Activated T-cell treated with anti-CD3 and anti-CD28 coated beads, Interleukin-2, amount 50 U/mL, for 24 hours (primary cell): ENCODE results near the gene DNAH6.
A peak's percentile ranks its signal among the peaks of the same experiment; 100 is the strongest.

Source experiments
- DNase-seq: peaks from one replicate; pipeline ENCODE4 v3.0.0-alpha.2; 2020
- H3K27ac Mint-ChIP-seq: 2 replicates; pipeline ENCODE4 v1.8.0; 2020; ENCODE audit warnings: mild to moderate bottlenecking, mixed read lengths
- H3K27me3 Mint-ChIP-seq: 2 replicates; pipeline ENCODE4 v1.8.0; 2020; ENCODE audit warnings: mixed read lengths
- H3K36me3 Mint-ChIP-seq: 2 replicates; pipeline ENCODE4 v1.8.0; 2020; ENCODE audit warnings: low read depth, mixed read lengths
- H3K4me1 Mint-ChIP-seq: 2 replicates; pipeline ENCODE4 v1.8.0; 2020; ENCODE audit warnings: low read depth, mixed read lengths
- H3K4me3 Mint-ChIP-seq: 2 replicates; pipeline ENCODE4 v1.8.0; 2020; ENCODE audit warnings: mild to moderate bottlenecking, moderate library complexity, mixed read lengths
- H3K9me3 Mint-ChIP-seq: 2 replicates; pipeline ENCODE4 v1.8.0; 2020; ENCODE audit warnings: mixed read lengths

DNAH6 gene

GRCh38 chr2:84815146-84815545 is 298.8 kb downstream of the DNAH6 start:
- Mint-ChIP-seq H3K27me3 (no peaks in the 10 kb centered on the region), H3K4me3 (no peak overlapping the region), H3K27ac (no peak overlapping the region), H3K9me3 (peaks cover 3% of the 10 kb centered on the region), H3K4me1 (peaks cover 58% of the 10 kb centered on the region), H3K36me3 (peaks cover 4% of the 10 kb centered on the region)
- no peak for DNase-seq

DNA sequence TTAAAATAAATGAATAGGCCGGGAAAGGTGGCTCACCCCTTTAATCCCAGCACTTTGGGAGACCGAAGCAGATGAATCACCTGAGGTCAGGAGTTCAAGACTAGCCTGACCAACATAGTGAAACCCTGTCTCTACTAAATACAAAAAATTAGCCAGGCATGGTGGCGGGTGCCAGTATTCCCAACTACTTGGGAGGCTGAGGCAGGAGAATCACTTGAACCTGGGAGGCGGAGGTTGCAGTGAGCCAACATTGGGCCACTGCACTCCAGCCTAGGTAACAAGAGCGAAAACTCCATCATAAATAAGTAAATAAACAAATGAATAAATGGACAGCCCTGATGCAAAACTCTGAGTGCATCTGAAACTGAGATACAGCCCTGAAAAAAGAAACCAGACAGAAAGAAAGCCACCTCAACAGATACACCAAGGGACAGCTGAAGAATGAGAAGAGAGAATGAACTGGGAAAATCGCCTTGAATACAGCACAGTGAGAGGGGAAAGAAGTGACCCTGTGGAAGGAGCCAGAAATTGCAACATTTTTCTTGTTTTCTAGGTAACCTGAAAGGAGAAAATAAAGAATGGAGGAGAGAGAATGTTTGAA is 300.2 kb downstream of the DNAH6 start:
- no peak for DNase-seq
- H3K4me3 Mint-ChIP-seq = peak overlapping the region; percentile 1
- H3K9me3 Mint-ChIP-seq = peaks cover 3% of the 10 kb centered on the region
- peak overlapping the region; percentile 85 for H3K27ac Mint-ChIP-seq
- peaks cover 66% of the 10 kb centered on the region for H3K4me1 Mint-ChIP-seq
- H3K27me3 Mint-ChIP-seq = no peaks in the 10 kb centered on the region
- peaks cover 4% of the 10 kb centered on the region for H3K36me3 Mint-ChIP-seq

GRCh38 chr2:84817239-84817655 is 300.9 kb downstream of the DNAH6 start:
- DNase-seq = no peak
- H3K27ac Mint-ChIP-seq = peak overlapping the region; percentile 85
- H3K4me1 Mint-ChIP-seq = peaks cover 63% of the 10 kb centered on the region
- H3K9me3 Mint-ChIP-seq = peaks cover 3% of the 10 kb centered on the region
- no peak overlapping the region for H3K4me3 Mint-ChIP-seq
- peaks cover 8% of the 10 kb centered on the region for H3K36me3 Mint-ChIP-seq
- no peaks in the 10 kb centered on the region for H3K27me3 Mint-ChIP-seq

- Mint-ChIP-seq H3K4me3 (no peak overlapping the region), H3K27ac (no peak overlapping the region)
Measured at GRCh38 chr2:84821806-84822205, 305.5 kb downstream of the DNAH6 start.

DNA sequence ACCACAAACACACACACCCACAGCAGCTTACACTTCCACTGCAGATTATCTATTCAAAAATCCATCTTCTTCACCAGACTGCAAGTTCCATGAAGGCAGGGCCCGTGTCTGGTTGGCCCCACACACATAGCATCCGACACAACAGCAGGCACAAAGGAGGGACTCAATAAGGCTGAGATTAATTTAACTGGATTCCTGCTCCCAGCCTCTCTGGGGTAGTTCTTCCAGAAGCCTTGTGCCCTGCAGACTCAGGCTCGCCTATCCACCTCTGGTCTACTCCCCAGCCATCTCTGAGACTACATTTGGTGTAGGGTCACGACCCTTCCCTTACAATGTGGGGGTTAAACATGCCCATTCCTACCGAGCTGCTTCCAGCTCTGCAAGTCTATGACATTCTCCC is 306.9 kb downstream of the DNAH6 start:
- H3K27me3 Mint-ChIP-seq = no peaks in the 10 kb centered on the region
- H3K4me3 Mint-ChIP-seq = no peak overlapping the region
- DNase-seq = no peak
- no peak overlapping the region for H3K27ac Mint-ChIP-seq
- H3K9me3 Mint-ChIP-seq = no peaks in the 10 kb centered on the region
- H3K36me3 Mint-ChIP-seq = peaks cover 50% of the 10 kb centered on the region
- H3K4me1 Mint-ChIP-seq = peaks cover 33% of the 10 kb centered on the region

More at GRCh38 chr2:84821806-84822205, 305.5 kb downstream of the DNAH6 start:
- H3K36me3 Mint-ChIP-seq = peaks cover 38% of the 10 kb centered on the region
- no peaks in the 10 kb centered on the region for H3K27me3 Mint-ChIP-seq
- no peaks in the 10 kb centered on the region for H3K9me3 Mint-ChIP-seq
- no peak for DNase-seq
- H3K4me1 Mint-ChIP-seq = peaks cover 43% of the 10 kb centered on the region

DNA sequence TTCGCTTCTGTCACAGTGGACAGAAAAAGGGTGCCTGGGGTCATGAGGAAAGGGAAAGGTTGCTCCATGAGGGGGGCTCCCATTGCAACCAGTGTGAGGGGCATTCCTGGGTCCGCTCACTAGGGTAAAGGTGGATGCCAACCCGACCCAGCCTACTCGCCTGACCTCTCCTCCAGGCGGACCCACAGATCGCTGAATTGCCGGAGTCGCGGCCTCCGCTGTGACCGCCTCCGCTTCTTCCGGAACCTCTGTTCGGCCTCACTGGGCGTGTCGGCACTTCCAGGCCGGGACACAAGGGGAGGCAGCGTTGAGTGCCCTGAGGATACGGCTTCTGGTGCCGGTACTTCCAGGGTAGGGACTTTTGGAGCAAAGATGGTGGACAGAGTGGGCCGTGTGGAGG is 307.5 kb downstream of the DNAH6 start:
- peaks cover 30% of the 10 kb centered on the region for H3K4me1 Mint-ChIP-seq
- H3K27ac Mint-ChIP-seq = no peak overlapping the region
- peaks cover 56% of the 10 kb centered on the region for H3K36me3 Mint-ChIP-seq
- H3K27me3 Mint-ChIP-seq = no peaks in the 10 kb centered on the region
- H3K9me3 Mint-ChIP-seq = no peaks in the 10 kb centered on the region
- DNase-seq = no peak
- H3K4me3 Mint-ChIP-seq = no peak overlapping the region

- no peak for DNase-seq
- Mint-ChIP-seq H3K27me3 (no peaks in the 10 kb centered on the region), H3K4me1 (peaks cover 13% of the 10 kb centered on the region), H3K36me3 (peaks cover 54% of the 10 kb centered on the region), H3K4me3 (no peak overlapping the region), H3K9me3 (no peaks in the 10 kb centered on the region), H3K27ac (peak overlapping the region; percentile 20)
Measured at GRCh38 chr2:84827978-84828575, 311.8 kb downstream of the DNAH6 start.

DNA sequence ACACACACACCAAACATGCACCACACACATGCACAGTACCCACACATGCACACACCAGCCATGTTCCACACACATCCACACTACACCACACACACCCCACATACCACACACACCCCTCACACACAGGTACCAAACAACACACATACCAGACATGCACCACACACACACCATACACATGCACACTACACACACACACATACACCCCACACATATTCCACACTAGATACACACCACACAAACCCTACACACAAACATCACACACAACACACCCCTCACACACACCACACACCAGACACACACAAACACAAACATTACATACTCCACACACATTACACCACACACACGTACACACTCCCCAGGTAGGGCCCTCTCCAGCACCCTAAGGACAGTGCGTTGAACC is 313.4 kb downstream of the DNAH6 start:
- H3K27me3 Mint-ChIP-seq = no peaks in the 10 kb centered on the region
- peaks cover 12% of the 10 kb centered on the region for H3K4me1 Mint-ChIP-seq
- no peak overlapping the region for H3K4me3 Mint-ChIP-seq
- H3K36me3 Mint-ChIP-seq = peaks cover 50% of the 10 kb centered on the region
- H3K27ac Mint-ChIP-seq = no peak overlapping the region
- H3K9me3 Mint-ChIP-seq = no peaks in the 10 kb centered on the region
- no peak for DNase-seq

DNA sequence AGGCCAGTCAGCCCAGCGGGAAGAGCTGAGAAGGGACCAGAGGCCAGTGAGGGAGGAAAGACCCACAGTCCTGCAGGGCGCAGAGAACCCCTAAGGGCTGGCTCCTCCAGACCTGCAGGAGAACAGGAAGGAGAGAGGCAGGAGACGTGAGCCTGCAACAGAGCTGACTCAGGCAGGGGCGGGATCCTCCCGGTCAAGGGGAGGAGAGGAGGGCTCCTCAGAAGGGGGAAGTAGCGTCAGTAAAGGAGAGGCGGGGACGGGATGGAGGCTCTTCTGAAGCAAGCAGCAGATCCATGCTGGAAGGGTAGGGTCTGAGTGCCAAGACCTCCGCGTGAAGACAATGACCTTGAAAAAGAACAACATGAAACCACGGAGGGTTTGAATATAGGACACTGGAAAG is 313.8 kb downstream of the DNAH6 start:
- no peaks in the 10 kb centered on the region for H3K27me3 Mint-ChIP-seq
- peaks cover 50% of the 10 kb centered on the region for H3K36me3 Mint-ChIP-seq
- peaks cover 13% of the 10 kb centered on the region for H3K4me1 Mint-ChIP-seq
- H3K9me3 Mint-ChIP-seq = peaks cover 3% of the 10 kb centered on the region
- no peak overlapping the region for H3K4me3 Mint-ChIP-seq
- H3K27ac Mint-ChIP-seq = no peak overlapping the region
- DNase-seq = no peak

- no peak for DNase-seq
- Mint-ChIP-seq H3K36me3 (peaks cover 56% of the 10 kb centered on the region), H3K27me3 (no peaks in the 10 kb centered on the region), H3K4me3 (no peak overlapping the region), H3K9me3 (peaks cover 5% of the 10 kb centered on the region), H3K4me1 (peaks cover 16% of the 10 kb centered on the region), H3K27ac (no peak overlapping the region)
Measured at GRCh38 chr2:84830758-84831500, 314.6 kb downstream of the DNAH6 start.

GRCh38 chr2:84832772-84833461 is 316.6 kb downstream of the DNAH6 start:
- peaks cover 15% of the 10 kb centered on the region for H3K9me3 Mint-ChIP-seq
- peaks cover 63% of the 10 kb centered on the region for H3K36me3 Mint-ChIP-seq
- H3K27ac Mint-ChIP-seq = no peak overlapping the region
- H3K27me3 Mint-ChIP-seq = no peaks in the 10 kb centered on the region
- peak overlapping the region; percentile 64 for H3K4me3 Mint-ChIP-seq
- peak; percentile 56 for DNase-seq
- H3K4me1 Mint-ChIP-seq = peaks cover 21% of the 10 kb centered on the region

GRCh38 chr2:84833481-84834150 is 317.3 kb downstream of the DNAH6 start:
- peak; percentile 40 for DNase-seq
- peaks cover 15% of the 10 kb centered on the region for H3K9me3 Mint-ChIP-seq
- peaks cover 25% of the 10 kb centered on the region for H3K4me1 Mint-ChIP-seq
- no peaks in the 10 kb centered on the region for H3K27me3 Mint-ChIP-seq
- H3K27ac Mint-ChIP-seq = no peak overlapping the region
- H3K36me3 Mint-ChIP-seq = peaks cover 64% of the 10 kb centered on the region
- peak overlapping the region; percentile 64 for H3K4me3 Mint-ChIP-seq

GRCh38 chr2:84836215-84836614 is 319.9 kb downstream of the DNAH6 start:
- no peak overlapping the region for H3K4me3 Mint-ChIP-seq
- no peak overlapping the region for H3K27ac Mint-ChIP-seq
- H3K36me3 Mint-ChIP-seq = peaks cover 69% of the 10 kb centered on the region
- no peak for DNase-seq
- no peaks in the 10 kb centered on the region for H3K27me3 Mint-ChIP-seq
- peaks cover 15% of the 10 kb centered on the region for H3K9me3 Mint-ChIP-seq
- peaks cover 50% of the 10 kb centered on the region for H3K4me1 Mint-ChIP-seq

GRCh38 chr2:84838434-84839145 is 322.3 kb downstream of the DNAH6 start:
- DNase-seq = no peak
- Mint-ChIP-seq H3K27ac (peak overlapping the region; percentile 69), H3K4me1 (peaks cover 73% of the 10 kb centered on the region), H3K27me3 (no peaks in the 10 kb centered on the region), H3K9me3 (peaks cover 15% of the 10 kb centered on the region), H3K4me3 (no peak overlapping the region), H3K36me3 (peaks cover 61% of the 10 kb centered on the region)
